Measurements from ENCODE around the gene ABHD17C. TPM values are rescaled to one million over a fixed set of nuclear protein-coding genes. Genes with fewer than 3 reads are reported as not detected.

Gene ABHD17C
- total RNA-seq, 4 donors from 2014 or later: 0.63 to 2.4 (median 2.0) TPM

DNA sequence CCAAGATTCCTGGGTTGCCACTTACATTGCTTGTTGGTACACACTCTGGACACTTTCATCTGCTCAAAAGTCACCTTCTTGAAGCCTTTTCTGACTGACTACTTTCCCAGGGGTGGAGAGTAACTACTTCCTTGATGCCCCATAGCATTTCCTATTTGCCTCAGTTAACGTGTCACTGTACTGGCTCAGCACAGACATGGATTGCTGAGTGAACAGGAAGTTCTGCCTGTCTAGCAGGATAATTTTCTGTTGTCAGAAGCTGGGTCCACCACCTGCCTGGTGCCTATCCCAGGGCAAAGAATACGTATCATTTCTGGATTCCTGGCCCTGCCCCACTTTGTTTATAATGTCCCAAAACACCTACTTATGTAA lies 15.3 kb upstream of the ABHD17C start:
- no peaks in the 10 kb centered on the region for H3K9me3 ChIP-seq
- H3K27ac ChIP-seq: no peak overlapping the region
- WGBS, 2 donors: 59 to 61% methylated on average over 2 of the region's 2 CpGs
- no peak for DNase-seq (ENCODE audit: low spot score in 2 of 2)
- peaks cover 0 to 3% of the 10 kb centered on the region in 2 donors for H3K27me3 ChIP-seq
- no peaks in the 10 kb centered on the region for H3K4me1 ChIP-seq
- no peaks in the 10 kb centered on the region for H3K36me3 ChIP-seq
- no peak overlapping the region for H3K4me3 ChIP-seq
- no peak for TF ChIP-seq POLR2A (IDR thresholded peaks at IDR 0.05)
- no peak for TF ChIP-seq EP300 (IDR thresholded peaks at IDR 0.05)
- TF ChIP-seq, protein P1, sequence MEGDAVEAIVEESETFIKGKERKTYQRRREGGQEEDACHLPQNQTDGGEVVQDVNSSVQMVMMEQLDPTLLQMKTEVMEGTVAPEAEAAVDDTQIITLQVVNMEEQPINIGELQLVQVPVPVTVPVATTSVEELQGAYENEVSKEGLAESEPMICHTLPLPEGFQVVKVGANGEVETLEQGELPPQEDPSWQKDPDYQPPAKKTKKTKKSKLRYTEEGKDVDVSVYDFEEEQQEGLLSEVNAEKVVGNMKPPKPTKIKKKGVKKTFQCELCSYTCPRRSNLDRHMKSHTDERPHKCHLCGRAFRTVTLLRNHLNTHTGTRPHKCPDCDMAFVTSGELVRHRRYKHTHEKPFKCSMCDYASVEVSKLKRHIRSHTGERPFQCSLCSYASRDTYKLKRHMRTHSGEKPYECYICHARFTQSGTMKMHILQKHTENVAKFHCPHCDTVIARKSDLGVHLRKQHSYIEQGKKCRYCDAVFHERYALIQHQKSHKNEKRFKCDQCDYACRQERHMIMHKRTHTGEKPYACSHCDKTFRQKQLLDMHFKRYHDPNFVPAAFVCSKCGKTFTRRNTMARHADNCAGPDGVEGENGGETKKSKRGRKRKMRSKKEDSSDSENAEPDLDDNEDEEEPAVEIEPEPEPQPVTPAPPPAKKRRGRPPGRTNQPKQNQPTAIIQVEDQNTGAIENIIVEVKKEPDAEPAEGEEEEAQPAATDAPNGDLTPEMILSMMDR (IDR thresholded peaks at IDR 0.05): no peak

DNA sequence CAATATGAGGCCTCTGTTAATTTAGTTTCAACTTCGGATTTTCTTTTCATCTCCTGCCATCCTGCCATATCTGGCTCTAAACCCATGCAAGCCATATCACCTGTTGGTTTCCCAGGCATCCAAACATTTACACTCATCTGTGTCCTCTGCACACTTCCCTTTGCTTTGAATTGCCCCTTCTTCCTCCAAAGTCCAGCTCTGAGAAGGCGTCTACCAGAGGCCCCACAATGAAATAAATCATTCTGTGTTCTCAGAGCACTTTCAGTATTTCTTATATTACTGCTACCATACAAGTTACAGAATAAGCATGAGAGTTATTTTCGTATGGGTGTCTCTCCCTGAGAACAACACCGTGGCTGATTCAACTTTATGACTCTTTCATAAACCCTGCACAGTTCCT lies 12.9 kb upstream of the ABHD17C start:
- no peaks in the 10 kb centered on the region for H3K4me1 ChIP-seq
- peaks cover 0 to 3% of the 10 kb centered on the region in 2 donors for H3K27me3 ChIP-seq
- H3K36me3 ChIP-seq: no peaks in the 10 kb centered on the region
- TF ChIP-seq, protein P1 (IDR thresholded peaks at IDR 0.05): no peak
- TF ChIP-seq EP300 (IDR thresholded peaks at IDR 0.05): no peak
- no peak for TF ChIP-seq POLR2A (IDR thresholded peaks at IDR 0.05)
- H3K4me3 ChIP-seq: no peak overlapping the region
- WGBS, 2 donors: 47 to 50% methylated on average over 4 of the region's 4 CpGs
- no peak for DNase-seq (ENCODE audit: low spot score in 2 of 2)
- H3K9me3 ChIP-seq: no peaks in the 10 kb centered on the region
- H3K27ac ChIP-seq: no peak overlapping the region

DNA sequence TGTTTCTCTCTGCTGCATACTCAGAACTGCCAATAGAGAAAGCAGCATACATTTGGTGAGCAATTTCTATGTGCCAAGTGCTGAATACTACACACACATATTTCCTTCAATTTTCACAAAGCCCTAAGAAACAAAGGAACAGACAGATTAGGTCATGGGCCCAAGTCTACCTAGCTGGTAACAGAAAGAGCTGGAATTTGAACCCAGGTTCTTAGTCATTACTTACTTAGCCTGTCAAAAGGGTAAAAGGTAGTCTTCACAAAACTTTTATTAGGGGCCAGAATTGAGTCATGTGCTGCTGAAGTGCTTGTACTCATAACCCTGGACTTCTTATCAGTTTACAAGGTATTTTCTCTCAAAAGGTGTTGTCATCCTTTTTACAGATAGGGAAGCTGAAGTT lies 10.4 kb upstream of the ABHD17C start:
- no peaks in the 10 kb centered on the region for H3K36me3 ChIP-seq
- no peak for DNase-seq (ENCODE audit: low spot score in 2 of 2)
- no peaks in the 10 kb centered on the region for H3K4me1 ChIP-seq
- no peak overlapping the region for H3K4me3 ChIP-seq
- TF ChIP-seq POLR2A (IDR thresholded peaks at IDR 0.05): no peak
- H3K27ac ChIP-seq: no peak overlapping the region
- H3K27me3 ChIP-seq: no peaks in the 10 kb centered on the region
- H3K9me3 ChIP-seq: no peaks in the 10 kb centered on the region

DNA sequence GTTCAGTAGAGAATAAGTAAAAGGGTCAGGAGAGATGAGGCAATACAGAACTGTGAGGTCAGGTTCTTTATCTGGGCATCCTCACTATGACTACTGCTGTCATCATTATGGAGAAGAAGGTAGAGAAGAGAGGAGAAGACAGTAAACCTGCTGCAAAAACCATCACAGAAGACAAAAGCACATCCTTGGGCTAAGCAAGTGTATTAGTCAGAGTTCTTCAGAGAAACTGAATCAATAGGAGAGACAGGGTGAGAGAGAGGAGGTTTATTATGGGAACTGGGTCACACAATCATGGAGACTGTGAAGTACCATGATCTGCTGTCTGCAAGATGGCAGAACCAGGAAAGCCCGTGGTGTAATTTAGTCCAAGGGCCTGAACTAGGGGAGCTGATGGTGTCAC lies 9.5 kb upstream of the ABHD17C start:
- H3K27ac ChIP-seq: no peak overlapping the region
- TF ChIP-seq POLR2A (IDR thresholded peaks at IDR 0.05) (no peak), EP300 (IDR thresholded peaks at IDR 0.05) (no peak)
- TF ChIP-seq, protein P1 (IDR thresholded peaks at IDR 0.05): no peak
- no peak for DNase-seq (ENCODE audit: low spot score in 2 of 2)
- H3K4me1 ChIP-seq: no peaks in the 10 kb centered on the region
- H3K4me3 ChIP-seq: no peak overlapping the region
- 100% methylated on average over 1 of the region's 1 CpG for WGBS, 2 donors
- no peaks in the 10 kb centered on the region for H3K36me3 ChIP-seq
- H3K9me3 ChIP-seq: no peaks in the 10 kb centered on the region
- H3K27me3 ChIP-seq: no peaks in the 10 kb centered on the region

DNA sequence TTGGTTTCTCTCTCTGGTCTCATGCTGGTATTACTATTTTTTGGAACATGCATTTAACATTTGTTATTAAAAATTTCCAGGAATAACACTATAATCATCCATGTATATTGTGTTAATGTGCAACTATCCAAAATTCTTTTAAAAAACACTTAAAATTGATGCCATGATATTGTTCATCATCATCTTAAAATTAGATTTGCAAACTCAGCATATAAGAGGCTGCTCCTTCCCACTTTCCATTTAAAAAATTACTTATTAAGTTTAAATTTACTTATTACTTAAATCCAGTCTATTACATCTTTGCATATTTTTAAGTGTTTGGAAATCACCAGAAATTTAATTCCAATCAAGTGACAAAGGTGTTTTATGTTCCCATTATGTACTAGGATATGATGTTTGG lies 5.8 kb upstream of the ABHD17C start:
- Histone ChIP-seq H3K4me3 (no peak overlapping the region), H3K4me1 (peaks cover 0 to 9% (median 0%) of the 10 kb centered on the region in 4 donors), H3K36me3 (no peaks in the 10 kb centered on the region), H3K9me3 (no peaks in the 10 kb centered on the region), H3K27me3 (no peaks in the 10 kb centered on the region), H3K27ac (no peak overlapping the region)
- DNase-seq (ENCODE audit: low spot score in 2 of 2): no peak
- TF ChIP-seq POLR2A (IDR thresholded peaks at IDR 0.05): no peak
- TF ChIP-seq EP300 (IDR thresholded peaks at IDR 0.05): no peak
- TF ChIP-seq, protein P1 (IDR thresholded peaks at IDR 0.05): no peak

DNA sequence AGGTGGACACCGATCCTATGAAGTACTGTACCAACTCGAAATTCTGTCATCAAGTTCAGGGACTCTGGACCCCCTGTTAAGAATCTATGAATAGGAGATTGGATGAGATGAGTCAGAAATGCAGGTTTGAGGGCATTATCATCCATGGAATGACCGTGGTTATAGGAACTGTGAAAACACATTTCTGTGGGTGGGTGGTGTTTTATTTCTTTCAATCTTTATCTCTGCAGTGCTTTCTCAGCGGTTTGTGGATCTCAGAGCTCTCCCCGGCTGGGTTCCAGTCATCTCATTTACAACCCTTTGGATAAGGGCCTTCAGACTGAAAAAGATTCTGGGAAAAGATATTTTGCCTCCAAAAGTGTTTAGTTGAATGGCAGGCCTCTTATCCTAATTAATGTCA lies 5.4 kb upstream of the ABHD17C start:
- TF ChIP-seq EP300 (IDR thresholded peaks at IDR 0.05) (no peak), POLR2A (IDR thresholded peaks at IDR 0.05) (no peak)
- TF ChIP-seq, protein P1 (IDR thresholded peaks at IDR 0.05): no peak
- Histone ChIP-seq H3K4me1 (peaks cover 0 to 12% (median 0%) of the 10 kb centered on the region in 4 donors), H3K9me3 (no peaks in the 10 kb centered on the region), H3K27ac (no peak overlapping the region), H3K36me3 (no peaks in the 10 kb centered on the region), H3K27me3 (no peaks in the 10 kb centered on the region), H3K4me3 (no peak overlapping the region)
- no peak for DNase-seq (ENCODE audit: low spot score in 2 of 2)
- 72 to 76% methylated on average over 5 of the region's 5 CpGs for WGBS, 2 donors

All from tibial nerve (tissue), 4 donors.